ENCODE measurements around the gene CYFIP2. TPM values are rescaled to one million over a fixed set of nuclear protein-coding genes. Genes with fewer than 3 reads are reported as not detected.

Gene CYFIP2
- total RNA-seq, 1 experiment from 2014 or later: 74.7 TPM

DNA sequence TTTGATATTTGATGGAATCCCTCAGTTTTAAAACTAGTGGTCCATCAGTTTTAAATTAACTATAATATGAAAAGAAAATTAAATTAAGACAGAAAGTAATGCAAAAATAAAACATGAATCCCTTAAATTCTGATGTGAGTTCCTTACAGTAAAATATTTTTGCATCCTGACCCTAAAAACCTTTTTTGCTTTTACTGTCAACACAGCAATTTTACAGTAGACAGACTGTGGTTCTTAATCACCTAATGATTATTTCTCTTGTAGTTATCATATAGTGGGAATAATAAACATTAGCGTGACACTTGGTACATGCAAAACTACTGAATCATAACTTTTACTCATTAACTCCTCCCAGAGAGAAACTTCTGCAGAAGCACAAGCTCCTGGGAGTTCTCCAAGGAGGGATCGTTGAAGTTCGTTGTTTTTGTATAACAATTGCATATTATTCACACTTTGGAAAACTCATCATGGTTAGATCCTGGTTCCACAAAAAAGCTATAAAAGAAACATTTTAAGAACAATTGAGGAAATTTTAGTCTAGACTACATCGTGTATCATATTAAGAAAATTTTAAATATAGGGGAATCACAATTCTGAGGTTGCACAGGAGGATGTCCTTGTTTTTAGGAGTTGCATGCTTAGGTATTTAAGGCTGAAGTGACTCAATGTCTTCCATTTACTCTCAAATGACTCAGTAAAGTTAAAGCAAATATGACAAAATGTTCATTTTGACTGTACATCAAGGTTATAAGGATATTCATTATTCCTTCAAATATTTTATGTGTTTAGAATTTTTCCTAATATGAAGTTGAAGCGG, 105.9 kb downstream of the CYFIP2 start:
- no CpG with 5 or more reads among the region's 5 CpGs for WGBS (ENCODE audit: extremely low coverage, insufficient read length, low lambda C conversion rate)
- no peak for DNase-seq
- no peaks in the 10 kb centered on the region for H3K79me1 ChIP-seq (ENCODE audit: insufficient read depth, low read depth, low read length, poor library complexity, severe bottlenecking)
- Mint-ChIP-seq H3K4me1 (peaks cover 9 to 14% of the 10 kb centered on the region in 2 experiments), H3K36me3 (ENCODE audit: insufficient read depth in 1 of 3, low read depth in 3 of 3) (peaks cover 0 to 17% (median 5%) of the 10 kb centered on the region in 3 experiments; a peak in 2 of 7 replicates), H3K27ac (no peak overlapping the region), H3K9me3 (no peaks in the 10 kb centered on the region), H3K27me3 (ENCODE audit: low read depth) (no peaks in the 10 kb centered on the region; the same call in 1 of the 2 replicates), H3K4me3 (no peak overlapping the region)
- no peak overlapping the region for H3K56ac ChIP-seq (ENCODE audit: insufficient read length, low read depth, low read length)
- no peak overlapping the region for H2AFZ ChIP-seq (ENCODE audit: low read length)
- no peak overlapping the region for H4K91ac ChIP-seq (ENCODE audit: insufficient read length, low read depth, low read length)
- H3T11ph ChIP-seq (ENCODE audit: low read length): no peak overlapping the region
- no peak overlapping the region for H3K27ac ChIP-seq (ENCODE audit: insufficient read length, low read depth, low read length)
- H2BK20ac ChIP-seq (ENCODE audit: low read depth, low read length, poor library complexity, severe bottlenecking): no peak overlapping the region
- no peak overlapping the region for H4K5ac ChIP-seq (ENCODE audit: insufficient read length, low read depth, low read length)
- no peak overlapping the region for H3K9ac ChIP-seq (ENCODE audit: extremely low read depth, insufficient read length, low read length)
- no peak overlapping the region for H2BK15ac ChIP-seq (ENCODE audit: low read depth, low read length)
- H3K4me1 ChIP-seq (ENCODE audit: insufficient read depth, low read length): no peaks in the 10 kb centered on the region; the same call in 1 of the 2 replicates
- no peak overlapping the region for H3K23ac ChIP-seq (ENCODE audit: insufficient read length, low read depth, low read length)
- no peak overlapping the region for H4K8ac ChIP-seq (replicated peaks; ENCODE audit: insufficient read length, low read depth, low read length)
- no peaks in the 10 kb centered on the region for H3K79me2 ChIP-seq (ENCODE audit: insufficient read depth, low read length)
- no peak overlapping the region for H3K14ac ChIP-seq (ENCODE audit: insufficient read depth, low read length)
- H3K4me2 ChIP-seq (ENCODE audit: insufficient read depth, insufficient read length, low read length): no peak overlapping the region
- TF ChIP-seq, protein P1, sequence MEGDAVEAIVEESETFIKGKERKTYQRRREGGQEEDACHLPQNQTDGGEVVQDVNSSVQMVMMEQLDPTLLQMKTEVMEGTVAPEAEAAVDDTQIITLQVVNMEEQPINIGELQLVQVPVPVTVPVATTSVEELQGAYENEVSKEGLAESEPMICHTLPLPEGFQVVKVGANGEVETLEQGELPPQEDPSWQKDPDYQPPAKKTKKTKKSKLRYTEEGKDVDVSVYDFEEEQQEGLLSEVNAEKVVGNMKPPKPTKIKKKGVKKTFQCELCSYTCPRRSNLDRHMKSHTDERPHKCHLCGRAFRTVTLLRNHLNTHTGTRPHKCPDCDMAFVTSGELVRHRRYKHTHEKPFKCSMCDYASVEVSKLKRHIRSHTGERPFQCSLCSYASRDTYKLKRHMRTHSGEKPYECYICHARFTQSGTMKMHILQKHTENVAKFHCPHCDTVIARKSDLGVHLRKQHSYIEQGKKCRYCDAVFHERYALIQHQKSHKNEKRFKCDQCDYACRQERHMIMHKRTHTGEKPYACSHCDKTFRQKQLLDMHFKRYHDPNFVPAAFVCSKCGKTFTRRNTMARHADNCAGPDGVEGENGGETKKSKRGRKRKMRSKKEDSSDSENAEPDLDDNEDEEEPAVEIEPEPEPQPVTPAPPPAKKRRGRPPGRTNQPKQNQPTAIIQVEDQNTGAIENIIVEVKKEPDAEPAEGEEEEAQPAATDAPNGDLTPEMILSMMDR (conservative IDR thresholded peaks at IDR 0.05): no peak
- no peak overlapping the region for H2BK5ac ChIP-seq (ENCODE audit: insufficient read length, low read length)
- H3K4ac ChIP-seq (ENCODE audit: low read depth, low read length): no peak overlapping the region
- no peak overlapping the region for H2AK5ac ChIP-seq (ENCODE audit: insufficient read length, low read length)
- no peaks in the 10 kb centered on the region for H3K27me3 ChIP-seq (ENCODE audit: insufficient read depth, low read length)
- H4K20me1 ChIP-seq (ENCODE audit: control insufficient read depth, insufficient read depth, insufficient read length): no peaks in the 10 kb centered on the region
- H3K9me3 ChIP-seq (ENCODE audit: control insufficient read depth, low read depth, low read length): no peaks in the 10 kb centered on the region
- no peaks in the 10 kb centered on the region for H3K23me2 ChIP-seq (ENCODE audit: insufficient read length, low read depth, low read length, poor library complexity, severe bottlenecking)
- H2BK12ac ChIP-seq (ENCODE audit: insufficient read length, low read depth, low read length): no peak overlapping the region
- H2BK120ac ChIP-seq (ENCODE audit: low read depth, low read length, poor library complexity, severe bottlenecking): no peak overlapping the region
- no peak overlapping the region for H3K18ac ChIP-seq (ENCODE audit: insufficient read length, low read depth, low read length)
